ENCODE data around the gene ARHGEF16. TPM values are rescaled to one million over a fixed set of nuclear protein-coding genes. Genes with fewer than 3 reads are reported as not detected.

The ARHGEF16 gene
- total and polyA plus RNA-seq, 2 donors (not counting 1 experiment from before 2014, with no cell fraction given) = 0.13 to 0.22 TPM

GRCh38 chr1:3495776-3496745 lies 41.6 kb downstream of the ARHGEF16 start:
- H3K36me3 ChIP-seq (replicated peaks in 1 of 2; ENCODE audit: control extremely low read depth in 1 of 2, control insufficient read depth in 1 of 2, extremely low read depth in 1 of 2, insufficient read depth in 2 of 2, low read length in 1 of 2) = no peaks in the 10 kb centered on the region
- peaks cover 0 to 5% of the 10 kb centered on the region in 2 donors for H3K4me1 ChIP-seq (ENCODE audit: control insufficient read depth in 2 of 2, insufficient read depth in 2 of 2, low read length in 2 of 2)
- ATAC-seq (ENCODE audit: low read depth) (no peak), DNase-seq (no peak)
- intact Hi-C loops (cut with micrococcal nuclease) = no loop called here
- no peaks in the 10 kb centered on the region for H3K9me3 ChIP-seq (ENCODE audit: control extremely low read depth in 1 of 3, control insufficient read depth in 2 of 3, insufficient read depth in 1 of 3, low read length in 2 of 3)
- no peak overlapping the region for H3K4me2 ChIP-seq (replicated peaks; ENCODE audit: low read depth, low read length, poor library complexity, severe bottlenecking)
- no peaks in the 10 kb centered on the region for H3K79me2 ChIP-seq (ENCODE audit: control insufficient read depth, insufficient read depth, low read length)
- Mint-ChIP-seq H3K9me3 (ENCODE audit: insufficient read depth) (no peaks in the 10 kb centered on the region), H3K27me3 (no peaks in the 10 kb centered on the region), H3K4me3 (no peak overlapping the region), H3K27ac (no peak overlapping the region), H3K4me1 (peaks cover 5% of the 10 kb centered on the region)
- POLR2A ChIA-PET = no interaction called here
- H3K9ac ChIP-seq (ENCODE audit: low read length) = no peak overlapping the region
- CTCF ChIA-PET = no interaction called here
- TF ChIP-seq, protein P1, sequence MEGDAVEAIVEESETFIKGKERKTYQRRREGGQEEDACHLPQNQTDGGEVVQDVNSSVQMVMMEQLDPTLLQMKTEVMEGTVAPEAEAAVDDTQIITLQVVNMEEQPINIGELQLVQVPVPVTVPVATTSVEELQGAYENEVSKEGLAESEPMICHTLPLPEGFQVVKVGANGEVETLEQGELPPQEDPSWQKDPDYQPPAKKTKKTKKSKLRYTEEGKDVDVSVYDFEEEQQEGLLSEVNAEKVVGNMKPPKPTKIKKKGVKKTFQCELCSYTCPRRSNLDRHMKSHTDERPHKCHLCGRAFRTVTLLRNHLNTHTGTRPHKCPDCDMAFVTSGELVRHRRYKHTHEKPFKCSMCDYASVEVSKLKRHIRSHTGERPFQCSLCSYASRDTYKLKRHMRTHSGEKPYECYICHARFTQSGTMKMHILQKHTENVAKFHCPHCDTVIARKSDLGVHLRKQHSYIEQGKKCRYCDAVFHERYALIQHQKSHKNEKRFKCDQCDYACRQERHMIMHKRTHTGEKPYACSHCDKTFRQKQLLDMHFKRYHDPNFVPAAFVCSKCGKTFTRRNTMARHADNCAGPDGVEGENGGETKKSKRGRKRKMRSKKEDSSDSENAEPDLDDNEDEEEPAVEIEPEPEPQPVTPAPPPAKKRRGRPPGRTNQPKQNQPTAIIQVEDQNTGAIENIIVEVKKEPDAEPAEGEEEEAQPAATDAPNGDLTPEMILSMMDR (IDR thresholded peaks at IDR 0.05) = no peak
- no peak for TF ChIP-seq EZH2 (IDR thresholded peaks at IDR 0.05; ENCODE audit: borderline replicate concordance, insufficient read depth, low read depth, low read length, poor library complexity, severe bottlenecking)
- no peak overlapping the region for H3K4me3 ChIP-seq (ENCODE audit: control extremely low read depth in 1 of 5, extremely low read depth in 1 of 5, insufficient read depth in 1 of 5, low read depth in 2 of 5, low read length in 4 of 5)
- no peak overlapping the region for H3K27ac ChIP-seq (ENCODE audit: low read length in 2 of 2)
- peaks cover 2% of the 10 kb centered on the region for H4K20me1 ChIP-seq (ENCODE audit: control insufficient read depth, insufficient read depth, low read length, poor library complexity, severe bottlenecking)
- H3K27me3 ChIP-seq (replicated peaks in 1 of 4; ENCODE audit: control extremely low read depth in 1 of 4, control insufficient read depth in 3 of 4, insufficient read depth in 4 of 4, low read length in 3 of 4) = no peaks in the 10 kb centered on the region
- no peak overlapping the region for H2AFZ ChIP-seq (ENCODE audit: insufficient read depth, low read depth, low read length, poor library complexity, severe bottlenecking)
- WGBS (ENCODE audit: insufficient coverage) = 87% methylated on average over 29 of the region's 36 CpGs

- POLR2A ChIA-PET = no interaction called here
These were observed 42.5 kb downstream of the ARHGEF16 start for GRCh38 chr1:3496916-3497315.

More at GRCh38 chr1:3496916-3497315, 42.5 kb downstream of the ARHGEF16 start:
- Histone ChIP-seq H3K27me3 (replicated peaks in 1 of 4; ENCODE audit: control extremely low read depth in 1 of 4, control insufficient read depth in 3 of 4, insufficient read depth in 4 of 4, low read length in 3 of 4) (no peaks in the 10 kb centered on the region), H3K79me2 (ENCODE audit: control insufficient read depth, insufficient read depth, low read length) (no peaks in the 10 kb centered on the region), H2AFZ (ENCODE audit: insufficient read depth, low read depth, low read length, poor library complexity, severe bottlenecking) (no peak overlapping the region), H3K27ac (ENCODE audit: low read length in 2 of 2) (no peak overlapping the region), H3K4me3 (ENCODE audit: control extremely low read depth in 1 of 5, extremely low read depth in 1 of 5, insufficient read depth in 1 of 5, low read depth in 2 of 5, low read length in 4 of 5) (no peak overlapping the region), H3K4me1 (ENCODE audit: control insufficient read depth in 2 of 2, insufficient read depth in 2 of 2, low read length in 2 of 2) (no peaks in the 10 kb centered on the region), H3K36me3 (replicated peaks in 1 of 2; ENCODE audit: control extremely low read depth in 1 of 2, control insufficient read depth in 1 of 2, extremely low read depth in 1 of 2, insufficient read depth in 2 of 2, low read length in 1 of 2) (no peaks in the 10 kb centered on the region), H4K20me1 (ENCODE audit: control insufficient read depth, insufficient read depth, low read length, poor library complexity, severe bottlenecking) (no peaks in the 10 kb centered on the region), H3K9me3 (ENCODE audit: control extremely low read depth in 1 of 3, control insufficient read depth in 2 of 3, insufficient read depth in 1 of 3, low read length in 2 of 3) (peaks cover 0 to 4% (median 0%) of the 10 kb centered on the region in 3 donors), H3K4me2 (replicated peaks; ENCODE audit: low read depth, low read length, poor library complexity, severe bottlenecking) (no peak overlapping the region), H3K9ac (ENCODE audit: low read length) (no peak overlapping the region)
- ATAC-seq (ENCODE audit: low read depth) (no peak), DNase-seq (no peak)
- intact Hi-C loops (cut with micrococcal nuclease) = no loop called here
- H3K9me3 Mint-ChIP-seq (ENCODE audit: insufficient read depth) = no peaks in the 10 kb centered on the region
- no peak overlapping the region for H3K27ac Mint-ChIP-seq
- no peaks in the 10 kb centered on the region for H3K4me1 Mint-ChIP-seq
- CTCF ChIA-PET = no interaction called here
- no peaks in the 10 kb centered on the region for H3K27me3 Mint-ChIP-seq
- no peak overlapping the region for H3K4me3 Mint-ChIP-seq
- TF ChIP-seq, protein P1 (IDR thresholded peaks at IDR 0.05) = no peak
- TF ChIP-seq EZH2 (IDR thresholded peaks at IDR 0.05; ENCODE audit: borderline replicate concordance, insufficient read depth, low read depth, low read length, poor library complexity, severe bottlenecking) = no peak
- 92% methylated on average over 20 of the region's 20 CpGs for WGBS (ENCODE audit: insufficient coverage)
